GM12801 (cell line): ENCODE results near the gene STX1B.

ENCODE experiments used
- TF ChIP-seq, protein P1 (sequence below): IDR thresholded peaks from one replicate; pipeline ENCODE4 v1.5.1; 2011; ENCODE audit warnings: control low read depth; ENCODE audit not compliant: insufficient read length; ENCODE audit errors: extremely low read depth

Gene STX1B

DNA sequence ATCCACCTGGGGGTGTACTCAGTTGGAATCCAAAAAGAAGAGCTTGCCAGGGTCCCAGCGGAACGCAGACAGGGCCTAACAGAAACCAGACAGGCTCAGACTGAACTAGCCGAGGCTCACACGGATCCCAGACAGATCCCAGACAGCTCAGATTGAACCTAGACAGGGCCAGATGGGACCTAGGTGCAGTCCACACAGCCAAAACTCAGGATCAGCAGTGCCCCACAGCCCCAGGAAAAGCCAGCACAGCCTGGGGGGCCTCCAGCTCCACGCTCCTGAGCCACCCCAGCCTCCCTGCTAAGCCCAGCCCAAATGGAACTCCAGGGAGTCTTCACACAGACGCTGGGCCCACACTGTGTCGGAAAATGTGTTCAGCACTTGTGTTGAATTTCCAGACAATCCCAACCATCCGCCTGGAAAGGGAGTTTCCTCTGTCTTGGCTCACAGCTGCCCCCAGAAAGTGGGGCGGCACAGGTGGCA lies 7.5 kb downstream of the STX1B start:
- TF ChIP-seq, protein P1, sequence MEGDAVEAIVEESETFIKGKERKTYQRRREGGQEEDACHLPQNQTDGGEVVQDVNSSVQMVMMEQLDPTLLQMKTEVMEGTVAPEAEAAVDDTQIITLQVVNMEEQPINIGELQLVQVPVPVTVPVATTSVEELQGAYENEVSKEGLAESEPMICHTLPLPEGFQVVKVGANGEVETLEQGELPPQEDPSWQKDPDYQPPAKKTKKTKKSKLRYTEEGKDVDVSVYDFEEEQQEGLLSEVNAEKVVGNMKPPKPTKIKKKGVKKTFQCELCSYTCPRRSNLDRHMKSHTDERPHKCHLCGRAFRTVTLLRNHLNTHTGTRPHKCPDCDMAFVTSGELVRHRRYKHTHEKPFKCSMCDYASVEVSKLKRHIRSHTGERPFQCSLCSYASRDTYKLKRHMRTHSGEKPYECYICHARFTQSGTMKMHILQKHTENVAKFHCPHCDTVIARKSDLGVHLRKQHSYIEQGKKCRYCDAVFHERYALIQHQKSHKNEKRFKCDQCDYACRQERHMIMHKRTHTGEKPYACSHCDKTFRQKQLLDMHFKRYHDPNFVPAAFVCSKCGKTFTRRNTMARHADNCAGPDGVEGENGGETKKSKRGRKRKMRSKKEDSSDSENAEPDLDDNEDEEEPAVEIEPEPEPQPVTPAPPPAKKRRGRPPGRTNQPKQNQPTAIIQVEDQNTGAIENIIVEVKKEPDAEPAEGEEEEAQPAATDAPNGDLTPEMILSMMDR = no peak

DNA sequence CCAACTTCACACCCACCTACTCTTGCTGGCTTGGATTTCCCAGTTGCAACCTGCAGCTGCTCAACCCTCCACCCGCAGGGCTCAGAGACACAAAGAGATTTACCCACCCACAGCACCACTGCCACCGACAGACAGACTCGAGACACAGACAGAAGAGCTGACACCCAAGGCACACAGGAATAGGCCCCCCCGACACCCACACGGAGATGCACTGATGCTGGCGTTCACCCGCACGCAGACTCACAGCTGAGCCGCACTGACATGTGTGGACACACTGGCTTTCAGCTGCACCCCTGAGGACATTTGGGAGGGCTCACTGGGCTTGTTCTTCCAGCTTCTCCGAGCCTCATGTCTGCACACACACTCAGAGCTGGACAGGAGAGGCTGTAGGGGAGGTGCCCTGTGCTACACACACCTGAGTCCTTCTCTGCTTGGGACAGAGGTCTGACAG lies 8.2 kb downstream of the STX1B start:
- TF ChIP-seq, protein P1 = no peak

DNA sequence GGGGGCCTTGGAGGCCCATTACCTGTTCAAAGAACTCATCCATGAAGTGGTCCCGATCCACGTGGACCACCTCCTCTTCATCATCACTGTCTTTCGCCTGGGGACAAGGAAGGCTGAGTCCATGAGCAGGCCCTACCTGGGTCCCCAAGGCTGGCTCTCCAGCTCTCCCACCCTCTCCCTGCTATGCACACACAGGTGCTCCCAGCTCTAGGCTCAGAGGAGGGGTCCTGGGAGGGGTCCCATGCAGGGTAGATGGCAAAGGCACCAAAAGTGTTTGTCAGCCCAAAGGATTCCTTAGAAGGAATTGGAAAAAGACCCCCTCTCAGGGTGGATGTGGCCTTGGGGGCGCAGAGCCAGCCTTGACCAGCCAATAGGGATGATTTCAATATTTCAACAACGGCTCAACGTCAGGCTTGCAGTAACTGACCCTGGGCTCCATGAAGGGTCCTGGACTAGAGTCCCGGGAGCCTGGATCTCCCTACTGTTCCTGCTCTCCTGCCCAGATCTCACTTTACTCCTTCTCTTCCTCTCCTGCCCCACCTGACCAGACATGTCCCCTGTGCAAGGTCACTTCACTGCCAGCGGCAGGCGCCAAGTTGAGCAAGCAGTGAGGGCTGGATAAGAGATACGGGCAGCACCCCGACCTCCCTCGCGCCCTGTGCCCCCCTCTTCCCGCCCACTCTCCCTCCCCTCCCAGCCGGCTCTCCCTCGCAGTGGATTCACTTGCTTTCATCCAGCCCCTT lies 8.8 kb downstream of the STX1B start:
- TF ChIP-seq, protein P1 = no peak

DNA sequence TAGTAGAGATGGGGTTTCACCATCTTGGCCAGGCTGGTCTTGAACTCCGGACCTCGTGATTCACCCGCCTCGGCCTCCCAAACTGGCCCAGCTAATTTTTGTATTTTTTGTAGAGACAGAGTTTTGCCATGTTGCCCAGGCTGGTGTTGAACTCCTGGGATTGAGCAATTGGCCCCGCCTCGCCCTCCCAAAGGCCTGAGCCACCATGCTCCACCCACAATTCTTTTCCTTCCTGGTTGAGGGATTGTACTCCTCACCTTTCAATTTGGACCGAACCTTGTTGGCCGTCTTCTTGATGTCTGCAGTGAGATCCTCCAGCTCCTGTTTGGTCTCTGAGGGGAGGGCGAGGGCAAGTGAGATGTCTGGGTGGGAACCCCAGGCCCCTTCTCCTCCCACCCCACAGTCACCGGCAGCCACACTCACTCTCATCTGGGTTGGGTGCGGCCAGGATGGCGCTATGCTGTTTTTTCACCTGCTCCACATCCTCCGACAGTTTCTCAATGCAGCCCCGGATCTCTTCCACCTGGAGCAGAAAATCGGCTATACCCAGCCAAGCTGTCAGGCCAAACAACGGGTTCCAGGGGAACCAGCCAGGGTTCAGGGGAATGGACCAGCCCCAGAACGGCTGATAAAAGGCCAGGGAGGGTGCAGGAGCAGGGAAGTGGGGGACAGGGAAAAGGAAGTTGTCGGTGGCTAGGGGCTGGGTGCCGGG lies 9.6 kb downstream of the STX1B start:
- TF ChIP-seq, protein P1 = no peak

DNA sequence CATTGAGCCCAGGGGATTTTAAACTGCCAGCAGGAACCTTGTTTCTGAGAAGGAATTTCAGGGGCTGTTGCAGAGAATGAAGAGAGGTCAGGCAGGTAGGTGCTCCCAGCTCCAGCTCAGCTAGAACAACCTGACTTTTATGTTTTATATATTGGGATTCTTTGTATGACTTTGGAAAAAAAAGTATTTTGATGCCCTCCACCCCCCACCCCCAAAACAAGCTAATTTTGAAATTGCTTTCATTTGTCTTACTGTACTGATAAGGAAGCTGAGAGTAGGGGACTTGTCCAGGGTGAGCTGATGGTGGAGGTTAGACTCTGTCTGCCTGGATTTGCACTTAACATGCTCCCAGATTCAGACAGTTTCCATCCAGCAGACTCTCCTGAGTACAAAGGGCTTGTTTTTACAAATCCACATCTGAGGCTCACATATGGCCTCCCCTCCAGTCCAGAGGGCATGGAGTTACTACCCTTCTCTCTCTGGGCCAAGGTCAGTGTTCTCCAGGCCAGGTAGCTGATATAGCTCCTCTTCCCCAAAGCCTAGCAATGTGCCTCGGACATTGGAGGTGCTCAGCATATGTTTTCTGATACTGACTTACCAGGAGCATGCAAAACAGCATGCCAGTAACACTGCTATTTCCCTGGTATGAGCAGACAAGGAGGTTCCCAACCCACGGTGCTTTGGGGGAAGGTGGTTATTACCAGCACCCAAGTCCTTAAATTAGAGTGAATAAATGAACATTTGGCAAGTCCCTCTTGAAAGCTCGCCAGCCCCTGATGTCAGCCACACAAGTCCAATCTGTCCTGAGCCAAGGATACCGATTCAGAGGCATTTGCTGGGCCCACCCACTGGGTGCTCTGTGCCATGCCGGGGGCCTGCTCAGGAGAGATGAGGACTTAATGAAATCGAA lies 11.3 kb downstream of the STX1B start:
- TF ChIP-seq, protein P1 = no peak

DNA sequence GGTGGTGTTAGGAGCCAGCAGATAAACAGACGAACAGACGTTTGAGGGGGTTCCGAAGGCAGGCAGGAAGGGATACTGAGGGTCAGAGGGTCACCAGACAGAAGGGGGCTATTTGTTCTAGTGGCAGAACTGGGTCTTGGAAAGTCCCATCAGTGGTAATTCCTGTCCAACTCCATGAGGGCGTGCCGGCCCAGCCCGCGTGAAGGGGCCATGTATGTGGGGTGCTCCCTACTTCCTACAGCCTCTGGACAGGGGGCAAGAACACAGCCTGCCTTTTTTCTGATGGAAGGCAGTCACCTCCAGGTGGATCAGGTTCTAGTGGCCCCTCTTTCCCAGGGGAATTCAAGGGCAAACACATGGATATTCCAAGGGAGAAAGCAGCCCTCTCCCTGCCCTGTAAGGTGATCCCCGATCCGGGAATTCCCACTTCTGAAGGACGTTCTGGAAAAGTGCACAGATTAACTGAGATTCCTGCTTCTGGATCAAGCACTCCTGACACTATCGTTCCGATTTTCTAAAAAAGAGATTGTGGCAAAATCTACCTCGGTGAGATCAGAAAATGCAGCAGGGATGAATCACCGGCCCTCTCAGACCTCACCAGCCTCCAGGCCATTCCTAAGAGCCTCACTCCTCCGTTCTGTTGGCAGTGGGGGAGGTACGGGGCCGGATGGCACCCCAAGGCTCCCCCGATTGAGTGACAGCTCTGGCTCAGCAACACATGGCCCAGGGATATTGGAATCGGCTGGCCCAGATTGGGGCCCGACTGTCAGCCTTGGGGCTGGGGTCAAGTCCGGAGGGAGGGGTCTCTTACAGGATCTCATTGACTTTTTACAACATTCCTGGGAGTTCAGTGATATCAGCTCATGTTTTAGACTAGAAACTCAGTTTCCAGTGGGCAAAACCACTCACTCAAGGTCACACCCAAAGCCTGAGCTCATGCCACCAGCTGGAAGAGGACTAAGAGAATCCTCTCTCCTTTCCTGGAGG lies 12.4 kb downstream of the STX1B start:
- TF ChIP-seq, protein P1 = no peak
